Left lobe of liver (tissue), 2 donors: Measurements from ENCODE around the gene MYO15B. TPM values are rescaled to one million over a fixed set of nuclear protein-coding genes. Genes with fewer than 3 reads are reported as not detected.

Experiments
- ATAC-seq: fragments of 200-7000 bp; cut with Tn5 transposase; one replicate; pipeline ENCODE4 v1.9.1; 2020; ENCODE audit warnings: mild to moderate bottlenecking, moderate library complexity
- DNase-seq: peaks from one replicate; pipeline ENCODE4 v3.0.0-alpha.2; 2020; ENCODE audit warnings: low spot score
- total RNA-seq: library from RNA; stranded (reverse); gene quantifications from one replicate; pipeline ENCODE4 v1.2.1, GENCODE V29; 2021
- donor health status: DM: no; HTN: no; CAD: no; lungs with moderate emphysema.
- donor health status: DM: no; HTN: yes; CAD: no.

Gene MYO15B
- total RNA-seq, 1 donor from 2014 or later, result 34.2 TPM

DNA sequence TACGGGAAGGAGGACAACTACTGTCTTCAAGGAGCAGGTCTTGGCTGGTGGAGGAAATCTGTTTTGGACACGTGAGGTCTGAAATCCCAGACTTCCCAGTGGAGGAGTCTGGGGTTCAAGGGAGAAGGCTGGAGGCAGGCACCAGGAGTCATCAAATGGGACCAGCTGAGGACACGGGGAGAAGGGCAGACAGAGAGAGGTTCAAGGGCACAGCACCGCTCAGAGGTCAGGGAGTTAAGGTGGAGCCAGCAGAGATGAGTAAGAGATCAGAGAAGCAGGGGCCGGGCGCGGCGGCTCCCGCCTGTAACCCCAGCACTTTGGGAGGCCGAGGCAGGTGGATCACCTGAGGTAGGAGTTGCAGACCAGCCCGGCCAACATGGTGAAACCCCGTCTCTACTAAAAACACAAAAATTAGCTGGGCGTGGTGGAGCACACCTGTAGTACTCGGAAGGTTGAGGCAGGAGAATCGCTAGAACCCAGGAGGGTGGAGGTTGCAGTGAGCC is 35.2 kb downstream of the MYO15B start:
- ATAC-seq (no peak), DNase-seq (no peak)

DNA sequence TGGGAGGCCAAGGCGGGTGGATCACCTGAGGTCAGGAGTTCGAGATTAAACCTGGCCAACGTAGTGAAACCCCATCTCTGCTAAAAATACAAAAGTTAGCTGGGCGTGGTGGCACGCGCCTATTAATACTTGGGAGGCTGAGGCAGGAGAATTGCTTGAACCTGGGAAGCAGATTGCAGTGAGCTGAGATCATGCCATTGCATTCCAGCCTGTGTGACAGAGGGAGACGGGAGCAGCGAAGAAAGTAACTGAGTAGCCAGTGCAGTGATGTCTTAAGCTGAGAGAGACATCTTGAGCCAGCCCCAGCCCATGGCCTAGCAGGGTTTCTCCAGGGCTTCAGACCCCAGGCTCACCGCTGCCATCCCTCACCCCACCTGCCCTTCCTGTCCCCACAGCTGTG is 35.8 kb downstream of the MYO15B start:
- ATAC-seq (no peak), DNase-seq (no peak)

DNA sequence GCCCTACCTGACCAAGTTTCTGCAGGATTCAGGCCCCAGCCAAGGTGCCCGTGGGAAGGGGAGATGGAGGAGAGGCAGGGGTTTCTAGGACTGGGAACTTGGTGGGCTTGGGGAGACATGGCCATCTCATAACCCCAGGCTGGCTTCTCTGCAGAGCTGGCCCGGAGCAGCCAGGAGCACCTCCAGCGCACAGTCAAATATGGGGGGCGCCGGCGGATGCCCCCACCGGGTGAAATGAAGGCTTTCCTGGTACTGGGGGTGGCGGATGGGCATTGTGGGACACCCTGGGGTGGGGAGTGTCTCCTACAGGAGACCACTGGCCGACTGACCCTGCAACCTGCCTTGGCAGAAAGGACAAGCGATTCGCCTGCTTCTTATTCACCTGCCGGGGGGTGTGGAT is 36.4 kb downstream of the MYO15B start:
- ATAC-seq, result no peak
- no peak for DNase-seq

GRCh38 chr17:75624714-75625345 is 37.2 kb downstream of the MYO15B start:
- DNase-seq (no peak), ATAC-seq (no peak)

DNA sequence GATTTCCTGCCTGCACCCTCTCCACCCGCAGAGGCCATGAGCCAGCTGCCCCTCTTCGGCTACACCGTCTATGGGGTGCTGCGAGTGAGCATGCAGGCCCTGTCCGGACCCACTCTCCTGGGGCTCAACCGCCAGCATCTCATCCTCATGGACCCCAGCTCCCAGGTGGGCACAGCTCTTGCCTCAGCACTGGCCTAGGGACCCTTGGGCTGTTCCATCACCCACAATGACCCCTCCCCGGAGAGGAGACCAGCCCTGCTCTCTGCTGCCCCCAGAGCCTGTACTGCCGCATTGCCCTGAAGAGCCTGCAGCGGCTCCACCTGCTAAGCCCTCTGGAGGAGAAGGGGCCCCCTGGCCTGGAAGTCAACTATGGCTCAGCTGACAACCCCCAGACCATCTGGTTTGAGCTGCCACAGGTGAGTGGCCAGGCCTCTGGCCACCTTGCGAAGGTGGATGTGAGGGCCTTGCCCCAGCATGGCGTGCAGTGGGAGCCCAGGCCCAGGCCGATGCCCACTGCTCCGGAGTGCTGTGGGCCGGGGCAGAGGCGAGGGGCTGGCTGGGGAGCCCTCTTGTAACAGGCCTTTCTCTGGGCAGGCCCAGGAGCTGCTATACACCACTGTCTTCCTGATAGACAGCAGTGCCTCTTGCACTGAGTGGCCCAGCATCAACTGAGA is 38.4 kb downstream of the MYO15B start:
- DNase-seq (no peak), ATAC-seq (peak; percentile 47)

- DNase-seq (no peak), ATAC-seq (no peak)
These were observed 39.0 kb downstream of the MYO15B start for GRCh38 chr17:75626496-75627038.

DNA sequence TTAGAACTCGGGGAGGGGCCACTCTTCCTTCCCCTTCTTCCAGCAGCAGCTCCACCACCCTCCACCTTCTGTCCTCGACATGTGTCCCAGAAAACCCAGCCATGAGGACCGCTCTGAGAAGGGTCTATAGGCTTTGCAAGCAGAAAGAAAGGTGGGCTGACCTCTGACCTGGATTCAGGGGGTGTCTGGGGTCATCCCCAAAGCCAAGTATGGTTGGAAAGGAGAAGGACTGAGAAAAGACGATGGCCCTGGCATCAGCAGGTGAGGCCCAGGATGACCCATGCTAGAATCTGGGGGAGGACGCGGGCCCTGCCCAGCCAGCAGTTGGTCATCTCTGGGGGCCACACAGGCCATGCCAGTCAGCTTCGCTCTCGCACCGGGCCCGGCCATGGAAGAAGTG is 39.5 kb downstream of the MYO15B start:
- DNase-seq (no peak), ATAC-seq (no peak)

DNA sequence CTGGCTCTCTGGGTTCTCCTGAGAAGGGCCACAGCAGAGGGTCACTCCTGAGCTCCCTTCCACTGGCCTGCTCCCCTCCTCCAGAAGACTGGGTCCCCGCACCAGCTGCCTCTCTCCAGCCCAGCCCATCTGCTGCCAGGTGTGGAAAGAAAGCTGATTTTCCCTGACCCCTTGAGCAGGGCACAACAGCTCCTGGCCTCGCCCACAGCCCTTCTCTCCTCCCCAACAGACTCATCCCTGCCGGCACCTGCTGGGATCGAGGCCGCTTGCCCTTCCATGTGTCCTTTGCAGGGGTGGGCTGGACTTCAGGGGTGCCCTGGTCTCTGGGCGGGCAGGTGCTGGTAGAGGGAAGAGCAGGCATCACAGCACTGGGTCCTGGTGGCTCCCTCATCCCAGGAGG is 40.8 kb downstream of the MYO15B start:
- no peak for DNase-seq
- no peak for ATAC-seq

DNA sequence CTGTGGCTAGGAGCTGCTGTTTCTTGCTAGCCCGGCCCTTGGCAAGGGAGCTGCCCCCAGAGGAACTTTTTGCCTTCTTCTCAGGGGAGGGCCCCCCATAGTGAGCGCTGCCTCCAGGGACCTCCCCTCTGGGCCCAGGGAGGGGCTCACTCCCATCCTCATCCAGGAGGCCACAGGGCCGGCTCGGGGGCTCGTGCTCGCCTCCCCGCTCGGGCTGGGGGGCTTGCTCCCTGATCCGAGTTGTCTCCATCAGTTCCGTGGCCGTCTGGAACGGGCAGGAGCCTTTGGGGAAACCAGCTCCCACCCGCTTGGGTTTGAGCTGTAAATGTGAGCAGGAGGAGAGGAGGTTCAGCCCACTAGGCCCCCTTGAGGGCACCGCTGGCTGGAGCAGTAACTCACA is 41.6 kb downstream of the MYO15B start:
- ATAC-seq (no peak), DNase-seq (no peak)

- DNase-seq (no peak), ATAC-seq (no peak)
These were observed 42.7 kb downstream of the MYO15B start for GRCh38 chr17:75630071-75630917.

DNA sequence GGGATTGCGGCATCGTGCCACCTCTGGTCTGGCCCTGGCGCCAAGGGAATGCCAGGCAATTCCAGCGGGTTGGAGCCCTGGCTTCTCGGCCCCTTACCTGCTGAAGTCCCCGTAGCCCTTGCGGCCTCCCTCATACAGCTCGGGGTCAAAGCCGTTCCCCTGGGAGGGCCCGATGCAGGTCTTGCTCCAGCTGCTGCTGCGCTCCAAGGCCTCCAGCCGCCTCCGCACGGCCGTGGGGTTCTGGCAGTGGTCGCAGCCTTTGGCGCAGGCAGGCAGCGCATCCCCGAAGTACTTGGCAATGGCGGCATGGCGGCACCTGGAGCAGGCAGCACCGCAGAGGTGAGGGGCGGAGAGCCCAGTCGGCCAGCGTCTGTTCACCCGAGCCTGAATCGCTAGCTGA is 43.8 kb downstream of the MYO15B start:
- ATAC-seq (no peak), DNase-seq (no peak)

DNA sequence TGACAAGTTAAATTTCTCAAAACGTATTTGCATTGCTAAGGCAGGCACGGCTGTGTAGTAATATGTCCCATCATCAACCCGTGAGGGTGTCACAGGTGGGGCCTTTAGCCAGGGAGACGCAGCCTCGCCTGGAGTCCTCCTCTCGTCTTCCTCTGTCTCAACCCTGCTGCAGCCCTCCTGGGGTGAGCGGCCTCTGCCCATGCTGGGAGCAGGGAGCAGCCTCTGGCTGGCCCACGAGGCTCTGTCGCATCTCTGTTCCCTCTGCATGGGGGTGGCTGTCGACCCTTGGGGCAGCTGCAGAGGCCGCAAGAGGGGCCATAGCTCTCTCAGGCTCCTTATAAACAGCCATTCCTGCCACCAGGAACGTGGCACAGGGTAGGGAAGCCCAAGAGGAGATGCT is 44.8 kb downstream of the MYO15B start:
- DNase-seq (no peak), ATAC-seq (no peak)

GRCh38 chr17:75632863-75633485 is 45.4 kb downstream of the MYO15B start, which contains the start of gene SMIM5:
SMIM5 (plus strand) TSS chr17:75633434; CDS start chr17:75640202, 6,768 bp downstream.
- peak; percentile 80 for DNase-seq
- ATAC-seq, result peak; percentile 85

DNA sequence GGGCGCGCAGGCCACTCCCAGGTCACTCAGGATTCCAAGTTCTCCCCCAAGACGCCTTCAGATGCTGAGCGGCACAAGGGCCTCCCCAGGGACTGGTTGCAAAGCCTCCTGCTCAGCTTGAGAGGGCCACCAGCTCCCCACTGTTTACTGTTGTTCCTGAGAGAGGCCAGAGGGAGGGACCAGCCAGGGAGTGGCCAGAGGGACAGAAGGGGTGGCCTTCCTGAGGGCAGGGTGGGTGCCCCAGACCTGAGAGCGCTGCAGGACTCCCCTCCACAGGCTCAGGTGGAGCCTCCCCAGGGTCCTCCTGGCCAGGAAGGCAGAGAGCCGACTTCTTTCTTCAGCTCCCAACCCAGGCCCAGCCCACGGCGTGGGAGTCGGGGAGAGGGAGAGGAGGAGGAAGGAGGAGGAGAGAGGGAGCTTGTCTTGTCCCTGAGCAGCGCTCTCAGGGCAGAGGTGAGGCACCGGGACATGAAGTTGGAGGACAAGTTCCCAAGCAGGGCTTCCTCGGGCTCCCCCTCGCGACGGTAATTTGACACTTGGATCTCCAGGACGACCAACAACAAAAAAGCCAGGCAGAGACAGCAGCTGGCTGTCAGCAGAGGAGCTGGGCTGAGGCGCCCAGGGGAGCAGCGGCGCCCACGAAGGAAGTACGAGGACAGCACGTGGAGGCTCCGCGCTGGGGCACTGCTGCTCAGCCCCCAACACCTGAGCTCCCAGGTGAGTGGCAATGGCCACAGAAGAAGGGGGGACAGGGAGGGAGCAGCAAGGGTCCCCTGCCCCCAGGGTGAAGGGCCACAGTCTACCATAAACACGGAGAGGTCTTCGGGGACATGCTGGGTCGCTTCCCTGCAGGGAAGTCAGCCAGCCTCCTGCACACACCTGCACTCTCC is 46.1 kb downstream of the MYO15B start:
- ATAC-seq (peak; percentile 85), DNase-seq (peak; percentile 84)

DNA sequence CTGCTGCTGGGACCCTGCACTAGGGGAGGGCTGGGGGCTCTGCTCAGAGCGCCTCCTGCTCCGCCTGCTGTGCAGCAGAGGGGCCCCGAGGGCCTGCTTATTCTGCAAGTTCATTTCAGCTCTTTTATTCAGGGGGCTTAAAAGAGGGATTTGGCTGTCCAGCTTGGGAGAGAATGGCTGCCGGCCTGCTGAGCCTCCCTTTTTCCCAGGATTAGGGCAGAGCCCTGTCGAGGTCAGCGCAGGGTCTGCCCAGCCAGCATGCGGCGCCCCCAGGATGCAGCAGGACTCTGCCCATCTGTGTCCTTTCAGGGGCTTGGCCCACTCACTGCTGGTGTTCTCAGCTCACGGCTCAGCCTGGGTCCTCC is 46.8 kb downstream of the MYO15B start:
- DNase-seq (no peak), ATAC-seq (no peak)

DNA sequence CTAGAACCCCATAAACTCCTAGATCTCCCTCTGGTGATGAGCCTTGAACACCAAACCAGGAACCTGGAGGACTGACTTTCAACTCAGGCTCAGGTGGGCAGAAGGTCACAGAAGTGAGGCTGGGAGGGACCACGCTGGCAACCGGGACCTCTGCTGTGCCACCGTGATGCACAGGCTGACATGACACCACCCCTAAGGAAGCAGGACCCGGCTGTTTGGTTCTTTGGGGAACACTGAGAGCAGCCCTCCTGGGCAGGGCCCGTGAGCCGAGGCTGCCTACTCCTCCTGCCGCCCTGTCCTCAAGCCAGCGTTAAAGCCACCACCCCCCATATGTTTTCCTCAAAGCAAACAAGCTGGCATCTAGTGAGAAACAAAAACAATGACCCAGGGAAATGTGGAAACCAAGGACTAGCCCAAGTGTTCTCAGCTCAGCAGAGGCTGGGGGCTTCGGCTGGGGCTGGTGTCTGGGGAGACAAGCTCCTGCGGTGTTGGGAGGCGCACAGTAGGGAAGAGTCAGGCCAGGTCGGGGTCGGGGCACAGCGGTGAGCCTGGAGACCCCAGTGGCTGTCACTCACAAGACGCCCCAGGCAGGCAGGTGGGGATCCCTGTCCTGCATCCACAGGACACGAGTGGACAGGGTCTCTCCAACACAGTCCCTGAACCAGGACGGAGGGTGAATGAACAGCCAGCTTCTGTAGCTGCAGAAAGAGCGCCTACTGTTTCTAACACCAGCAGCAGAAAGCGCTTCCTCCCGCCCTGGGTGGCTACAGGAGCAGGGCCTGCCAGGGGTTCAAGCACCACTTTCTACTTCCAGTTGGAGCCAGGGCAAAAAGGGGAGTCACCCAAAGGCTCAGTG is 47.4 kb downstream of the MYO15B start:
- DNase-seq, result no peak
- no peak for ATAC-seq

GRCh38 chr17:75635610-75636202 is 48.1 kb downstream of the MYO15B start:
- ATAC-seq (no peak), DNase-seq (no peak)

- DNase-seq, result no peak
These were observed 49.0 kb downstream of the MYO15B start for GRCh38 chr17:75636381-75637142.

More at GRCh38 chr17:75636381-75637142, 49.0 kb downstream of the MYO15B start:
- ATAC-seq, result no peak
